CD14-positive monocyte (primary cell): ENCODE measurements around the gene DNPEP. TPM values are rescaled to one million over a fixed set of nuclear protein-coding genes. Genes with fewer than 3 reads are reported as not detected.

ENCODE experiments used
- DNase-seq, 3 donors: peaks; one replicate each; pipeline ENCODE4 v3.0.0-alpha.2; 2011 to 2022
- H2AFZ ChIP-seq: 2 replicates; pipeline ENCODE4 v1.6.0; 2012; ENCODE audit warnings: mild to moderate bottlenecking, low read depth, low read length, inconsistent platforms; ENCODE audit not compliant: insufficient read depth, poor library complexity, severe bottlenecking
- H3K27ac ChIP-seq, 2 donors: 1 replicate in 1 of 2; 2 replicates in 1 of 2; pipeline ENCODE4 v1.5.1; 2012 to 2013; ENCODE audit warnings: low read length in 2 of 2, control low read depth in 1 of 2, inconsistent platforms in 1 of 2, low read depth in 1 of 2, mild to moderate bottlenecking in 1 of 2
- H3K27me3 ChIP-seq, 2 donors: one replicate each; pipeline versions ENCODE4 v1.6.0 to v1.6.1; 2011 to 2013; ENCODE audit warnings: low read length in 2 of 2; ENCODE audit not compliant: control insufficient read depth in 2 of 2, insufficient read depth in 2 of 2
- H3K36me3 ChIP-seq, 2 donors: replicated peaks in 1 of 2; 1 replicate in 1 of 2; 2 replicates in 1 of 2; pipeline versions ENCODE4 v1.5.1 to v1.6.1; 2012 to 2013; ENCODE audit warnings: low read length in 2 of 2, control low read depth in 1 of 2, inconsistent platforms in 1 of 2, mild to moderate bottlenecking in 1 of 2; ENCODE audit not compliant: insufficient read depth in 2 of 2, control insufficient read depth in 1 of 2
- H3K4me1 ChIP-seq, 2 donors: 1 replicate in 1 of 2; 2 replicates in 1 of 2; pipeline versions ENCODE4 v1.5.1 to v1.6.1; 2012 to 2013; ENCODE audit warnings: low read length in 2 of 2, control low read depth in 1 of 2, inconsistent platforms in 1 of 2, mild to moderate bottlenecking in 1 of 2, moderate library complexity in 1 of 2; ENCODE audit not compliant: insufficient read depth in 2 of 2, control insufficient read depth in 1 of 2
- H3K4me2 ChIP-seq: replicated peaks from 2 replicates; pipeline ENCODE3; 2012; ENCODE audit warnings: low read length, moderate library complexity, mild to moderate bottlenecking; ENCODE audit not compliant: poor library complexity, severe bottlenecking; ENCODE audit errors: extremely low read depth
- H3K4me3 ChIP-seq, 3 experiments: fragments of 200-600 bp in 1 of 3; sonication (generic) in 1 of 3; replicated peaks in 1 of 3; 1 replicate in 2 of 3; 2 replicates in 1 of 3; pipeline ENCODE4 v1.5.1; 2011 to 2013; ENCODE audit warnings: low read length in 3 of 3, mild to moderate bottlenecking in 3 of 3, control low read depth in 2 of 3, low read depth in 2 of 3, inconsistent platforms in 1 of 3, moderate library complexity in 1 of 3
- H3K79me2 ChIP-seq: 2 replicates; pipeline ENCODE4 v1.6.0; 2012; ENCODE audit warnings: mild to moderate bottlenecking, control low read depth, inconsistent platforms, low read length, moderate library complexity; ENCODE audit not compliant: insufficient read depth
- H3K9ac ChIP-seq: 2 replicates; pipeline ENCODE4 v1.6.0; 2017; ENCODE audit warnings: low read length, mild to moderate bottlenecking; ENCODE audit not compliant: insufficient read depth, poor library complexity, severe bottlenecking
- H3K9me3 ChIP-seq, 2 donors: replicated peaks in 1 of 2; 1 replicate in 1 of 2; 2 replicates in 1 of 2; pipeline versions ENCODE4 v1.5.1 to v1.6.1; 2012 to 2013; ENCODE audit warnings: low read length in 2 of 2, control low read depth in 1 of 2; ENCODE audit not compliant: control insufficient read depth in 1 of 2, insufficient read depth in 1 of 2
- H4K20me1 ChIP-seq: 2 replicates; pipeline ENCODE4 v1.6.0; 2012; ENCODE audit warnings: mild to moderate bottlenecking, low read length, control low read depth, moderate library complexity; ENCODE audit not compliant: insufficient read depth
- H3K27ac Mint-ChIP-seq, 7 donors: one replicate each; pipeline ENCODE4 v1.8.0; 2020; ENCODE audit warnings: mild to moderate bottlenecking in 7 of 7, mixed read lengths in 7 of 7, moderate library complexity in 6 of 7, inconsistent platforms in 2 of 7
- H3K27me3 Mint-ChIP-seq, 3 donors: one replicate each; pipeline ENCODE4 v1.8.0; 2021 to 2022; ENCODE audit warnings: low read depth in 3 of 3, mild to moderate bottlenecking in 3 of 3, mixed read lengths in 3 of 3, moderate library complexity in 3 of 3, inconsistent platforms in 1 of 3
- H3K36me3 Mint-ChIP-seq, 2 donors: one replicate each; pipeline ENCODE4 v1.8.0; 2020; ENCODE audit warnings: mixed read lengths in 2 of 2, inconsistent platforms in 1 of 2, mild to moderate bottlenecking in 1 of 2
- H3K4me1 Mint-ChIP-seq: one replicate; pipeline ENCODE4 v1.8.0; 2020; ENCODE audit warnings: mild to moderate bottlenecking, mixed read lengths
- H3K4me3 Mint-ChIP-seq, 2 donors: one replicate each; pipeline ENCODE4 v1.8.0; 2020; ENCODE audit warnings: mild to moderate bottlenecking in 2 of 2, mixed read lengths in 2 of 2, moderate library complexity in 1 of 2
- H3K9me3 Mint-ChIP-seq, 7 donors: one replicate each; pipeline ENCODE4 v1.8.0; 2020 to 2022; ENCODE audit warnings: mixed read lengths in 7 of 7, mild to moderate bottlenecking in 6 of 7, moderate library complexity in 6 of 7, inconsistent platforms in 2 of 7
- WGBS: methylation state at CpG from one replicate; pipeline ENCODE4 v1.1.5; 2013; ENCODE audit warnings: missing lambda C conversion rate; ENCODE audit not compliant: insufficient coverage; 5-methylcytosine and 5-hydroxymethylcytosine counted together
- intact Hi-C, 2 donors: fragments of 100-400 bp; cut with micrococcal nuclease; formaldehyde crosslinking; loops; one replicate each; pipeline versions ENCODE4 v1.15.0 to v1.15.1; 2023
- polyA plus RNA-seq, 3 donors: library from polyadenylated mRNA; depleted of rRNA in 1 of 3; unstranded in 2 of 3; stranded (reverse) in 1 of 3; fragments of 300-500 nt in 2 of 3; fragments of >200 nt in 1 of 3; fragmentation: Illumina TruSeq in 2 of 3; gene quantifications; 1 replicate in 2 of 3; 2 replicates in 1 of 3; pipeline ENCODE4 v1.2.3, GENCODE V29; 2012 to 2021
- TF ChIP-seq, protein P1 (sequence below): fragments of 200-600 bp; IDR thresholded peaks from one replicate; pipeline ENCODE4 v1.8.0; 2022; ENCODE audit warnings: antibody characterized with exemption, mild to moderate bottlenecking

The DNPEP gene
- polyA plus RNA-seq, 3 donors = 51.6 to 83.1 (median 60.6) TPM

DNA sequence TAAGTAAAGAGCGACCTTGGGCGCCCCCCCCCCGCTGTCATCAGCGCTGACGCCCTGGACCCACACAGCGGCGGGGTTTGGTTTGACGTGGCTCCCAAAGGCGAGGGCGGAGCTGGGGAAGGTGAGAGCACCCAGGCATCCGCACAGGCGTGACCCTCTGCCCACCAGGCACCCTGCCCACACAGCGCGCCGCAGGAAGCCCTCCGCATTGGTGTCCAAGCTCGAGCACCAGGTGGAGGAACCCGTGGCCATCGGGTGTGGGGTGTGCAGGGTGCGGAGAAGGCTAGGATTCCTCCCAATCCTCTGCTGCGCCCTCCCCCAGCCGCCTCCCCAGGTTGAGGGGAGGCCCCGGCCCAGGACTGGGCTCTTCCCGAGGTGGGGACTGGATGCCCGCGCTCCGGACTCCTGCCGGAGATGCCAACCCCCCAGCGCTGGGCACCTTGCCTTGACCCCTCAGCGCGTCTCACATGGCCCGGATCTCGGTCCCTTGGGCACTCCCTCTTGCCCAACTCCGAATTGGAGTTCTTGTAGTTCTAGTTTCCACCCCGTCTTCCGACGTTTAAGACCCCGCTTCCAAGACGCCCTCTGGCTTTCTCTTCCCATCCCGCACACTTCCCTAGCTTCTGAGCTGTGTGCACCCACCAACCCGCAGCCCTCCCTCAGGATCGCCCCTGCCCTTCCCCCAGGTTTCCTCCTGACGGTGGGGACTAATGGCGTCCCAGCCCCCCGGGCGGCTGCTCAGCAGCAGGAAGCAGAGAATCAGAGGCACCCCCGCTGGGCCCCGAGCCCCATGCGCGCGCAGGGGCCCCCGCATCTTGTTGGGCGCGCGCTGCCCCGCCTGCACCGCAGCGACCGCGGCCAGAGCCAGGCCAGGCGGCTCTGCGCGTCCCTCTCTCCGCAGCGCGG lies 29.3 kb downstream of the DNPEP start:
- TF ChIP-seq, protein P1, sequence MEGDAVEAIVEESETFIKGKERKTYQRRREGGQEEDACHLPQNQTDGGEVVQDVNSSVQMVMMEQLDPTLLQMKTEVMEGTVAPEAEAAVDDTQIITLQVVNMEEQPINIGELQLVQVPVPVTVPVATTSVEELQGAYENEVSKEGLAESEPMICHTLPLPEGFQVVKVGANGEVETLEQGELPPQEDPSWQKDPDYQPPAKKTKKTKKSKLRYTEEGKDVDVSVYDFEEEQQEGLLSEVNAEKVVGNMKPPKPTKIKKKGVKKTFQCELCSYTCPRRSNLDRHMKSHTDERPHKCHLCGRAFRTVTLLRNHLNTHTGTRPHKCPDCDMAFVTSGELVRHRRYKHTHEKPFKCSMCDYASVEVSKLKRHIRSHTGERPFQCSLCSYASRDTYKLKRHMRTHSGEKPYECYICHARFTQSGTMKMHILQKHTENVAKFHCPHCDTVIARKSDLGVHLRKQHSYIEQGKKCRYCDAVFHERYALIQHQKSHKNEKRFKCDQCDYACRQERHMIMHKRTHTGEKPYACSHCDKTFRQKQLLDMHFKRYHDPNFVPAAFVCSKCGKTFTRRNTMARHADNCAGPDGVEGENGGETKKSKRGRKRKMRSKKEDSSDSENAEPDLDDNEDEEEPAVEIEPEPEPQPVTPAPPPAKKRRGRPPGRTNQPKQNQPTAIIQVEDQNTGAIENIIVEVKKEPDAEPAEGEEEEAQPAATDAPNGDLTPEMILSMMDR = no peak
- H3K4me3 ChIP-seq = peak overlapping the region; percentile 37 to 72 (median 47)
- intact Hi-C loops = no loop called here
- Mint-ChIP-seq H3K4me1 (peaks cover 40% of the 10 kb centered on the region), H3K27me3 (peaks cover 17 to 27% (median 24%) of the 10 kb centered on the region in 3 donors), H3K9me3 (peaks cover 0 to 9% (median 0%) of the 10 kb centered on the region in 7 donors), H3K4me3 (peak overlapping the region; percentile 87 to 97), H3K27ac (peak overlapping the region in 2 of 7 donors; percentile 66 to 68), H3K36me3 (peaks cover 0 to 4% of the 10 kb centered on the region in 2 donors)
- H3K9me3 ChIP-seq = no peaks in the 10 kb centered on the region
- no peaks in the 10 kb centered on the region for H3K36me3 ChIP-seq
- H3K4me1 ChIP-seq = peaks cover 35 to 46% of the 10 kb centered on the region in 2 donors
- H3K9ac ChIP-seq = peak overlapping the region; percentile 5
- no peaks in the 10 kb centered on the region for H4K20me1 ChIP-seq
- H3K4me2 ChIP-seq = peak overlapping the region; percentile 87
- no peak overlapping the region for H3K27ac ChIP-seq
- H3K27me3 ChIP-seq = peaks cover 9 to 14% of the 10 kb centered on the region in 2 donors
- no peaks in the 10 kb centered on the region for H3K79me2 ChIP-seq
- 3% methylated on average over 55 of the region's 66 CpGs for WGBS
- peak in 1 of 3 donors; percentile 9 for DNase-seq
- H2AFZ ChIP-seq = peak overlapping the region; percentile 80

DNA sequence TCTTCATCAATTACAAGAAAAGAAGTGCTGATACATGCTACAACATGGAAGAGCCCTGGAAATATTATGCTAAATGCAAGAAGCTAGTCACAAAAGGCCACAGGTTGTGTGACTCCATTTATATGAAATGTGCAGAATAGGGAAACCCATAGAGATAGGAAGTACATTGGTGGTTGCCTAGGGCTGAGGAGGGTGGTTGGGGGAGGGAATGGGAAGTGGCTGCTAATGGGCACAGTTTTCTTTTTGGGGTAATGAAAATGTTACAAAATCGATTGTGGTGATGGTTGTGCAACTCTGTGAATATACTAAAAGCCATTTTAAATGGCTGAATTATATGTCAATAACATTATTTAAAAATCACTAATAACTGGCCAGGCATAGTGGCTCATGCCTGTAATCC lies 30.9 kb downstream of the DNPEP start:
- no peaks in the 10 kb centered on the region for H4K20me1 ChIP-seq
- peaks cover 9 to 14% of the 10 kb centered on the region in 2 donors for H3K27me3 ChIP-seq
- TF ChIP-seq, protein P1 = no peak
- Mint-ChIP-seq H3K4me1 (peaks cover 31% of the 10 kb centered on the region), H3K9me3 (peaks cover 0 to 9% (median 0%) of the 10 kb centered on the region in 7 donors), H3K36me3 (peaks cover 0 to 4% of the 10 kb centered on the region in 2 donors), H3K4me3 (no peak overlapping the region), H3K27ac (peak overlapping the region in 5 of 7 donors; percentile 41 to 79 (median 60)), H3K27me3 (peaks cover 20 to 31% (median 24%) of the 10 kb centered on the region in 3 donors)
- intact Hi-C loops = no loop called here
- no peaks in the 10 kb centered on the region for H3K79me2 ChIP-seq
- peak; percentile 62 to 81 (median 73) for DNase-seq
- no peak overlapping the region for H3K9ac ChIP-seq
- H3K9me3 ChIP-seq = no peaks in the 10 kb centered on the region
- H3K4me2 ChIP-seq = peak overlapping the region; percentile 20
- no peaks in the 10 kb centered on the region for H3K36me3 ChIP-seq
- H3K4me1 ChIP-seq = peaks cover 27 to 33% of the 10 kb centered on the region in 2 donors
- H2AFZ ChIP-seq = no peak overlapping the region
- no CpG with 5 or more reads among the region's 1 CpG for WGBS
- H3K4me3 ChIP-seq = peak overlapping the region in 1 of 3 experiments; percentile 30
- H3K27ac ChIP-seq = peak overlapping the region in 1 of 2 donors; percentile 32
